GM12873 (cell line): ENCODE measurements around the gene DYNAP.

Source experiments
- CTCF ChIP-seq: IDR thresholded peaks from 2 replicates; pipeline ENCODE4 v1.5.1; 2012; ENCODE audit warnings: low read depth, mild to moderate bottlenecking, moderate library complexity, low read length, control low read depth; ENCODE audit not compliant: insufficient read depth; ENCODE audit errors: missing control alignments

Gene DYNAP

GRCh38 chr18:54611816-54612215 lies 20.8 kb downstream of the DYNAP start:
- TF ChIP-seq CTCF: no peak

- no peak for TF ChIP-seq CTCF
Measured at GRCh38 chr18:54612237-54612636, 21.2 kb downstream of the DYNAP start.

- no peak for TF ChIP-seq CTCF
Measured at GRCh38 chr18:54613174-54613573, 22.1 kb downstream of the DYNAP start.

GRCh38 chr18:54616220-54616848 lies 25.3 kb downstream of the DYNAP start:
- TF ChIP-seq CTCF: no peak

- TF ChIP-seq CTCF: no peak
Measured at GRCh38 chr18:54622084-54622483, 31.0 kb downstream of the DYNAP start.

GRCh38 chr18:54626779-54627178 lies 35.7 kb downstream of the DYNAP start:
- TF ChIP-seq CTCF: no peak

GRCh38 chr18:54630963-54631362 lies 39.9 kb downstream of the DYNAP start:
- TF ChIP-seq CTCF: no peak
